Mucosa of stomach (tissue), 1 donor: ENCODE results near the gene C1QTNF9B.

Experiments used
- H3K27me3 ChIP-seq: one replicate; pipeline ENCODE4 v1.7.0; 2013; ENCODE audit warnings: mild to moderate bottlenecking, low read length; ENCODE audit not compliant: control insufficient read depth, insufficient read depth
- H3K36me3 ChIP-seq: one replicate; pipeline ENCODE4 v1.7.0; 2013; ENCODE audit warnings: low read length; ENCODE audit not compliant: control insufficient read depth, insufficient read depth
- H3K4me1 ChIP-seq: one replicate; pipeline ENCODE4 v1.7.0; 2013; ENCODE audit warnings: mild to moderate bottlenecking, low read length; ENCODE audit not compliant: control insufficient read depth, insufficient read depth
- H3K4me3 ChIP-seq: one replicate; pipeline ENCODE4 v1.7.0; 2013; ENCODE audit warnings: low read length
- H3K9ac ChIP-seq: one replicate; pipeline ENCODE4 v1.7.0; 2013; ENCODE audit warnings: mild to moderate bottlenecking, low read length, moderate library complexity
- H3K9me3 ChIP-seq: one replicate; pipeline ENCODE4 v1.7.0; 2013; ENCODE audit warnings: mild to moderate bottlenecking, low read length, moderate library complexity; ENCODE audit not compliant: control insufficient read depth
- donor health status: Pancreatic carcinoma.

The C1QTNF9B gene

DNA sequence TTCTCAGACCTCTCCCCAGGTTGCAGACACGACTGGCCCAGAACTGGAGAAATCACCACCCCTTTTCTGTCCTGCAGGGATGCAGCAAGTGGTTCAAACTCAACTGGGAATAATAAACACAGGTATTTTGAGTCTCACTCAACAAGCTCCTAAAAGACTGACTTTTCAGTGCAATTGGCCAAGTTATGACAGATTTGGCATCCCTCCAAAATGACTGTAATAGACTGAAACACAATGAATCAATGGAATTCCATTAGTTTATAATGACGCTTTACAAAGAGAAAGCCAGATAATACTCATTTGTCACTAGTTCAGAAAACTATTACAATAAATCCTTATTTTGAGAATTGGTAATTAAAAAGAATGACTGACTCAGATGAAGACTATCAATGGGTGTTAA, 46.2 kb downstream of the C1QTNF9B start:
- no peaks in the 10 kb centered on the region for H3K9me3 ChIP-seq
- H3K4me1 ChIP-seq = no peaks in the 10 kb centered on the region
- H3K4me3 ChIP-seq = no peak overlapping the region
- no peaks in the 10 kb centered on the region for H3K36me3 ChIP-seq
- H3K27me3 ChIP-seq = no peaks in the 10 kb centered on the region
- H3K9ac ChIP-seq = no peak overlapping the region

DNA sequence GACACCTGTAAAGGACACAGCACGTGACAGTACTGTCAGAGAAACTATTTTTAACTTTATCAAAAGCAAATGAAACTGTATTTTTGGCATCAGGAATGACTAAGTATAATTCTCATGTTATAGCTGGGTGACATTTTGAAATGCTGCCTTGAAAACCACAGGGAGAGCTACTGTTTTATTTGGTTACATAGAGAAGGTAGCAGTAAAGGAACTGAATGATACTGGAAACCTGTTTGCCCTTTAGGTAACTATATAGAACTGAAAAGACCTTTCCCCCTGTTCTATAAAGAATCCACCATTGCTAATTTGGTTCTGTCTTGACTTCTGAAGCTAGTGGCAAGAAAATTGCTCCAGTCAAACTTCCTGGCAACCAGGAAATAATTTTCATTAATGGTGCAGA, 47.2 kb downstream of the C1QTNF9B start:
- H3K36me3 ChIP-seq = no peaks in the 10 kb centered on the region
- no peak overlapping the region for H3K9ac ChIP-seq
- no peaks in the 10 kb centered on the region for H3K9me3 ChIP-seq
- H3K4me3 ChIP-seq = no peak overlapping the region
- H3K27me3 ChIP-seq = no peaks in the 10 kb centered on the region
- no peaks in the 10 kb centered on the region for H3K4me1 ChIP-seq

DNA sequence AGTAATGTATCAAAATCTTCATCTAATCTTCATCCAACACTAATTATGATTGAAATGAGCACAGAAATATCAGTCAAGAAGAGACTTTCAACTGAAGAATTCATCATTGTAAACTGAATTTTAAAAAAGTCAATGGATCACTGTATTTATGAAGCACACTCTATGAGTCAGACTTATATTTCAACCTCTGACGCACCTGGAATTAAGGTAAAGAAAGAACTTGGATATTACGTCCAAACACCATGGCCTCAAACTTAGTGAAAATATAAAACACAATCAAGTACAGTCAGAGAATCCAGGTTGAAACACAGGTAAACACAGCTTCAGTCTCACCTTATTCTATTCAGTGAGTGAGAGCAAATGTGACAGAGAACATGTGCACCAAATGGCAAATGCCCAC, 47.6 kb downstream of the C1QTNF9B start:
- no peak overlapping the region for H3K4me3 ChIP-seq
- H3K9me3 ChIP-seq = no peaks in the 10 kb centered on the region
- H3K4me1 ChIP-seq = no peaks in the 10 kb centered on the region
- no peaks in the 10 kb centered on the region for H3K27me3 ChIP-seq
- no peak overlapping the region for H3K9ac ChIP-seq
- H3K36me3 ChIP-seq = no peaks in the 10 kb centered on the region

DNA sequence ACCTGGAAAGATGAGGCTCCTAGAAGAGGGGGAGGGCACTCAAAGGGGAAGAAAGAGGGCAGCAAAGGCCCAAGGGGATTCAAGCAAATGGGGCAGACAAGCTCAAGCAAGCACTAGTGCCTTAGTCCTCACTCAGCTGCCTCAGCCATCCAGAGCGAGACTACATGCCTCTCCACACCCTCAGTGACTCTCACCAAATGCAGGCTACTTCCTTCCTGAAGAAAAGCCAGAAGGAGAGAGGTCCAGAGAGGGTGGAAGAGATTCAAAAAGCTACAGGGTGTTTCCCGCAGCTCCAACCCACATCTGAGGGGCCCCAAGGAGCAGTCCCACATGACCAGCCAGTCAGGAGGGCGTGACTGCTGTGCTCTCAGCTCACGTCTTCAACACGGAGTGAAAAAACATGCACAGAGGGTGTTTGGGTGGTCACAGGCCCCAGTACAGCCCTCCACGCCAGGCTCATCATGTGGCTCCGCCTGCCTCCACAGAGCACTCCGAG, 48.6 kb downstream of the C1QTNF9B start:
- Histone ChIP-seq H3K9me3 (no peaks in the 10 kb centered on the region), H3K4me3 (no peak overlapping the region), H3K4me1 (no peaks in the 10 kb centered on the region), H3K36me3 (no peaks in the 10 kb centered on the region), H3K27me3 (no peaks in the 10 kb centered on the region), H3K9ac (no peak overlapping the region)

DNA sequence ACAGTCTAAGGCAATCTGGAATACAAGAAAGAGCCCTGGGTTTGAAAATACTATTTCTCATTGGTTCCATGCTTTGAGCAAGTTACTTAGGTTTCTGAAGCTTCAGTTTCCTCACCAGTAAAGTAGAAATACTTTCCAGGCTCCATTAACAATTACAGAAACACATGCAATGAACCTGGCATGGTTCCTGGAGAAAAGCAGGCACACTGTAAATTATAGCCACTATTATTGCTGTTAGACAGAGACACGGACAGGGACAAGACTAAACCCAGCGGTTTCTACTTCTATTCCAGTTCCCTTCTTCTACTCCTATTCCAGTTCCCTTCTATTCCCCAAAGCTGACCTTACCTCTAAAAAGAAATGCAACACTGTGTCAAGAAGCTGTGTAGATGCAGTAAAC, 49.3 kb downstream of the C1QTNF9B start:
- H3K9ac ChIP-seq = no peak overlapping the region
- no peaks in the 10 kb centered on the region for H3K4me1 ChIP-seq
- no peaks in the 10 kb centered on the region for H3K9me3 ChIP-seq
- H3K36me3 ChIP-seq = no peaks in the 10 kb centered on the region
- no peaks in the 10 kb centered on the region for H3K27me3 ChIP-seq
- no peak overlapping the region for H3K4me3 ChIP-seq

DNA sequence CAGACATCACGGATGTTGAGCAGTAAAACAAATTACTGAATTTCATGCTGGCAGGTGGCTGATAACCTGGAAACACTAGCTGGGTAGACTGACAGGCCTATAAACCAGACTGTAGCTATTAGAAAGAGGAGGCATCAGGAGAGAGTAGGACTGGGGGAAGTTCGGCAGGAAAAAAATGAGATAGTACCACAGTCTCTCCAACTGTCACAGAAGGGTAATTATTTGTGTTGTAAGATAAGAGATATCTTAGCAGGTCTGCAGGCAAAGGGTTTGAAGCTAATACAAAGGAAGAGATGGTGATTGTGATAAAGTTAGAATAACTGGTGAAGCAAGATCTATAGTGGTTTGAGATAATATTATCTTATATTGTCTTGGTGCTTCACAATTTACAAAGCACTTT, 49.8 kb downstream of the C1QTNF9B start:
- Histone ChIP-seq H3K9me3 (no peaks in the 10 kb centered on the region), H3K4me3 (no peak overlapping the region), H3K36me3 (no peaks in the 10 kb centered on the region), H3K9ac (no peak overlapping the region), H3K4me1 (no peaks in the 10 kb centered on the region), H3K27me3 (no peaks in the 10 kb centered on the region)

DNA sequence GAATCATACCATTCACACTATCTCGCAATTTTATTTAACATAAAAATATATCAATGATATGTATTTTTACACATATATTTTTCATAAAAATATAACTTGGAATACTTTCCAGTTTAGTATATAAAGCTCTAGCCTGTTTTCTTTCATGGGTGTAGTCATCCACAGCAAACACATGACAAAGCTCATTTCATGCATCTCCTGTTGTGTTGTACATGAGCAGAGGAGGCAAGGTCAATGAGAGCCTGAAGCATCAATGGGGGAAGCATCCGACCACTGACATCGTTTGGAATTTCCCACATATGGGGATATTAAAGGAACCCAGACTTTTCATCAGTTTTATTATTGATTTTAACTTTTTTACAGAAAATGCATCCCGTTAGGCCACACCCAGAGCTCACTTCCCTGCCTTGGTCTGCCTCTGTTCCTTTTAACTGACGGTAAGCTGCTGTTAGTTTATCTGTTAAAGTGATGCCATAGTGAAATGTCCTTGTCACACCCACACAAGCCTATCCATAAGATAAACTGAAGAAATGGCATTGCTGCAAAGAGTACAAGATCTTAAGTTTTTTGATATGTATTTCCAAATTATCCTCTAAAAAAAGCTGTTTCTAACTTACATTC, 52.1 kb downstream of the C1QTNF9B start:
- no peaks in the 10 kb centered on the region for H3K4me1 ChIP-seq
- no peak overlapping the region for H3K4me3 ChIP-seq
- H3K36me3 ChIP-seq = no peaks in the 10 kb centered on the region
- H3K9me3 ChIP-seq = no peaks in the 10 kb centered on the region
- H3K27me3 ChIP-seq = no peaks in the 10 kb centered on the region
- H3K9ac ChIP-seq = no peak overlapping the region

DNA sequence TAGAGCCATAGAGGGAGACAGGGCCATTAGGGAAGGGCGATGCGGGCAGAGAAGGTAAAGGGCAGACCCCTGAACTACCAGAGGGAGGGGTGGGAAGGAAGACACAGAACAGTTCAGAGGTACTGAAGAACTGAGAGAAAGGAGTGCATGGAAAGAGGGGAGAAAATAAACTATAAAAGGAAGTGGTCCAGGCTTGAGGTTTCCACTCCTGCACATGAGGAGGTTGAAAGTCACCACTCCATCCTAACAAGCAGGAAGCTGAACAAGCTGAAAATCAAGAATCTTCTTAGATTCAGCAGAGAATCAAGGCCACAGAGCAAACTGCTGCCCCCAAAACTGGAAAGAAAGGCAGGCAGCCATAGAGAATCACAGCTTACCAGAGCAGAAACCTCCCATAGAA, 53.2 kb downstream of the C1QTNF9B start:
- no peaks in the 10 kb centered on the region for H3K4me1 ChIP-seq
- no peaks in the 10 kb centered on the region for H3K36me3 ChIP-seq
- no peaks in the 10 kb centered on the region for H3K27me3 ChIP-seq
- no peaks in the 10 kb centered on the region for H3K9me3 ChIP-seq
- H3K9ac ChIP-seq = no peak overlapping the region
- H3K4me3 ChIP-seq = no peak overlapping the region

DNA sequence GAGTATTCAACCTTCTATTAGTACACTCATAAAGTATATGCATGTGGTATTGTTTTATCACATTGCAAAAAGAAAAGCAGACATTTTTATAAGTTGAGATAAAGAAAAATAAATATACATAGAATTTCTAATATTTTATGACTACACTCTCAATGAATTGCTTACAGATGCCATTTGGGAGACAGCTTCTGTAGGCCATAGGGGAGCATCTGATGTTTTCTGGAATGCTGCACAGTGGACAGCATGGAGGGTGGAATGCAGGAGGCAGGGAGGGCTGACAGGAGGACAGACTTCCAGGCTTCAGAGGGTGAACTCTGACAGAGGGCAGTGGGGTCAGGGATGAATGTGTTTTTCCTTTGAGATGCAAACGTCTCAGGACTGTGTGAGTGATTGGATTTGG, 53.9 kb downstream of the C1QTNF9B start:
- H3K36me3 ChIP-seq = no peaks in the 10 kb centered on the region
- no peak overlapping the region for H3K9ac ChIP-seq
- H3K4me1 ChIP-seq = no peaks in the 10 kb centered on the region
- H3K9me3 ChIP-seq = no peaks in the 10 kb centered on the region
- no peaks in the 10 kb centered on the region for H3K27me3 ChIP-seq
- no peak overlapping the region for H3K4me3 ChIP-seq

DNA sequence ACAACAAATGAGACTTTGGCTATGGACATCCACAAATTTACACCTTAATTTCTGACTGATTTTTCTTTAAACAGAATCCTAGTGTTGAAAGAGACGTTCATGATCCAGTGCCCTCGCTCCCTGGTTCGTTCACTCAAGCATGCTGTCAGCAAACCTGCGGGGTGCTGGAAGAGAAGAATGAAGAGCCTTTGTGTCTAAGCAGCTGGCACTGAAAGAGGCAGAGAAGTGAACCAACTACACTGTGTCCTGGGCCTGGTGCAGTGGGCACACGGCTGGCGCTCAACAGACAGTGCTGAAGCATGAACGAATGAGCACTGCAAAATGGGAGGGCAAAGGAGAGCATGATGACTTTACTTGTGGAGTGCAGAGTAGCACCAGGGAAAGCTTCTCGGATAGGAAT, 54.9 kb downstream of the C1QTNF9B start:
- Histone ChIP-seq H3K4me1 (no peaks in the 10 kb centered on the region), H3K9me3 (no peaks in the 10 kb centered on the region), H3K27me3 (no peaks in the 10 kb centered on the region), H3K9ac (no peak overlapping the region), H3K4me3 (no peak overlapping the region), H3K36me3 (no peaks in the 10 kb centered on the region)
